ENCODE data around the gene MARK2. TPM values are rescaled to one million over a fixed set of nuclear protein-coding genes. Genes with fewer than 3 reads are reported as not detected.

Gene MARK2
- total RNA-seq, 1 donor from 2014 or later = 25.4 TPM

DNA sequence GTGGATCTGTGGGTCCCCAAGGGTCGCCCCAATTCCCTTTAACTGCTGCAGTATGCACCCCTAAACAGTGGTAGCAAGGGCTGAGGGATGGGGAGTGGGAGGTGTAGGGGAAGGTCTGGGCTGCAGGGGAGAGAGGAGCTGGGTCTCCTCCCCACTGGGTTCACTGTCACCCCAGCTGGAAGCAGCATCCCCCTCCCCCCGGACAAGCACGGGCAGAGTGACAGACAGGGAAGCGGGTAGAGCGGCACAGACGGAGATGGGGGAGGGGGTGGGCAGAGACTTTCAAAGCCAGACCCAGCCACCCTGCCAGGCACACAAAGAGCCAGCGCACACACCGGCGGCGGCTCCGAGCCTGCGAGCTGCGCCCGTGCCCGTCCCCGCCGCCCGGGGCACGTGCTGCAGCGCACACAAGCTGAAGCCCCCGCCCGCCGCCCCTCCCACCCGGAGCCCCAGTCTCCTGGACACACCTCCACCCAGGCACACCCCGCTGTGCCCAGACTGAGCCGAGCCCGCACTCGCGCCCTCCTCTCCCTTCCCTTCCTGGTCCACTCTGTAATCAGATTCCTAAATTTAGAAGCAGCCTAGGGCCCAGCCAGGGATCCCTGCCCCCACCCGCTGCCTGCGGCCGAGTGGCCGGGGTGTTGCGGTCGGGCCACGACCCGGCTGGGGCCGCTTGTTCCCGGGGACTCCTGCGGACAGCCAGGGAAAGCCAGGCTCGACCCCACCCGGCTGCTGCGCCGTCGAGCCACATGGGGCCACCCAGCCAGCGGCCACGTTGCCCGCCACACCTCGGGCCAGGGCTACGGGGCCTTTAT is 79.0 kb downstream of the MARK2 start:
- no peaks in the 10 kb centered on the region for H3K36me3 ChIP-seq
- peak; percentile 12 for TF ChIP-seq EZH2phosphoT487 (IDR thresholded peaks at IDR 0.05)
- TF ChIP-seq, protein P1, sequence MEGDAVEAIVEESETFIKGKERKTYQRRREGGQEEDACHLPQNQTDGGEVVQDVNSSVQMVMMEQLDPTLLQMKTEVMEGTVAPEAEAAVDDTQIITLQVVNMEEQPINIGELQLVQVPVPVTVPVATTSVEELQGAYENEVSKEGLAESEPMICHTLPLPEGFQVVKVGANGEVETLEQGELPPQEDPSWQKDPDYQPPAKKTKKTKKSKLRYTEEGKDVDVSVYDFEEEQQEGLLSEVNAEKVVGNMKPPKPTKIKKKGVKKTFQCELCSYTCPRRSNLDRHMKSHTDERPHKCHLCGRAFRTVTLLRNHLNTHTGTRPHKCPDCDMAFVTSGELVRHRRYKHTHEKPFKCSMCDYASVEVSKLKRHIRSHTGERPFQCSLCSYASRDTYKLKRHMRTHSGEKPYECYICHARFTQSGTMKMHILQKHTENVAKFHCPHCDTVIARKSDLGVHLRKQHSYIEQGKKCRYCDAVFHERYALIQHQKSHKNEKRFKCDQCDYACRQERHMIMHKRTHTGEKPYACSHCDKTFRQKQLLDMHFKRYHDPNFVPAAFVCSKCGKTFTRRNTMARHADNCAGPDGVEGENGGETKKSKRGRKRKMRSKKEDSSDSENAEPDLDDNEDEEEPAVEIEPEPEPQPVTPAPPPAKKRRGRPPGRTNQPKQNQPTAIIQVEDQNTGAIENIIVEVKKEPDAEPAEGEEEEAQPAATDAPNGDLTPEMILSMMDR (IDR thresholded peaks at IDR 0.05) = no peak
- H3K4me3 ChIP-seq = peak overlapping the region; percentile 95
- peaks cover 2% of the 10 kb centered on the region for H3K9me3 Mint-ChIP-seq
- H3K79me2 ChIP-seq (ENCODE audit: low read depth) = peaks cover 39% of the 10 kb centered on the region
- peaks cover 5% of the 10 kb centered on the region for H3K36me3 Mint-ChIP-seq
- H3K27ac Mint-ChIP-seq = peak overlapping the region; percentile 85
- peak; percentile 95 for DNase-seq (ENCODE audit: low spot score)
- H3K4me2 ChIP-seq = peak overlapping the region; percentile 95
- no peaks in the 10 kb centered on the region for H3K9me3 ChIP-seq (ENCODE audit: low read depth)
- peaks cover 35% of the 10 kb centered on the region for H3K4me1 Mint-ChIP-seq
- H3K4me1 ChIP-seq = peaks cover 44% of the 10 kb centered on the region
- H2AFZ ChIP-seq (replicated peaks) = no peak overlapping the region
- peaks cover 38% of the 10 kb centered on the region for H4K20me1 ChIP-seq (ENCODE audit: low read depth)
- peak overlapping the region; percentile 86 for H3K4me3 Mint-ChIP-seq
- H3K27me3 ChIP-seq = no peaks in the 10 kb centered on the region
- no peak overlapping the region for H3K9ac ChIP-seq
- H3F3A ChIP-seq (ENCODE audit: low read depth) = peaks cover 72% of the 10 kb centered on the region
- H3K27me3 Mint-ChIP-seq (ENCODE audit: insufficient read depth, low read depth) = peaks cover 4% of the 10 kb centered on the region
- H3K27ac ChIP-seq = peak overlapping the region; percentile 94

DNA sequence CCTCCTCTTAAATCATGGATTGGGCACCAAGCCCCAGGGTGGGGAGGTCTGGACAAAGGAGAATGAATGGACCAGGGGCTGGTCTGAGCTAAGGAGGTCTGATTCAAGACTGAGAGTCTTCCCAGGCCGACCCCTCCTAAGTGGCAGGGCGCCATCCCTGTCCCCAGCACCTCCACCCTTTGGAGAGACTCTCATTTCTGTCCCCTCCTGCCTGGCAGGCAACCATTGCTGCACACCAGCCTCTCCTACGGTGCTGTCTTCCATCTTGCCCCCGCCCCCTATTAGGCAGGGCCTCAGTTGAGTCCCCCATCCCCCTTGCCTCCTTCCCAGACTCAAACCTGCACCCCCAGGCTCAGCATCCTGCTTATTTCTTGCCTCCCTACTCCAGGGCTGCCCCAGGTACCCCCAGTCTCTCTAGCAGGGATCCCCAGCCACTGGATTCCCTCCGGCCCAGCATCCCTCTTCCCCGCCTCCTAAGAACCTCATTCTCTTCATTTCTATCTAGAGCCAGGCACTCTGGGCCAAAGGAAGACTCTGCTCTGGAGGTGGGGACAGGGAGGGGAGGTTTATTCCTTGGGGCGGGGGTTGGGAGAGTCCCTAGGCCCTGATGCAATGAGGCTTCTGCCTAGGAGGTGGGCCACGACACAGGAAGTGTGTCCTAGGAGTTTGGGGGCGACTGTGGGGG is 79.7 kb downstream of the MARK2 start:
- peak overlapping the region; percentile 94 for H3K27ac ChIP-seq
- peaks cover 3% of the 10 kb centered on the region for H3K27me3 ChIP-seq
- peaks cover 44% of the 10 kb centered on the region for H3K4me1 ChIP-seq
- Mint-ChIP-seq H3K9me3 (peaks cover 2% of the 10 kb centered on the region), H3K27me3 (ENCODE audit: insufficient read depth, low read depth) (peaks cover 4% of the 10 kb centered on the region), H3K4me3 (peak overlapping the region; percentile 83), H3K27ac (peak overlapping the region; percentile 99), H3K4me1 (peaks cover 33% of the 10 kb centered on the region), H3K36me3 (peaks cover 3% of the 10 kb centered on the region)
- peak; percentile 84 for DNase-seq (ENCODE audit: low spot score)
- H3K9ac ChIP-seq = no peak overlapping the region
- H3F3A ChIP-seq (ENCODE audit: low read depth) = peaks cover 65% of the 10 kb centered on the region
- H3K79me2 ChIP-seq (ENCODE audit: low read depth) = peaks cover 31% of the 10 kb centered on the region
- H4K20me1 ChIP-seq (ENCODE audit: low read depth) = peaks cover 30% of the 10 kb centered on the region
- H3K4me3 ChIP-seq = peak overlapping the region; percentile 95
- H2AFZ ChIP-seq (replicated peaks) = no peak overlapping the region
- H3K36me3 ChIP-seq = no peaks in the 10 kb centered on the region
- H3K9me3 ChIP-seq (ENCODE audit: low read depth) = no peaks in the 10 kb centered on the region
- peak overlapping the region; percentile 95 for H3K4me2 ChIP-seq
- TF ChIP-seq EZH2 (IDR thresholded peaks at IDR 0.05) (no peak), EZH2phosphoT487 (IDR thresholded peaks at IDR 0.05) (no peak)
- TF ChIP-seq, protein P1 (IDR thresholded peaks at IDR 0.05) = no peak

DNA sequence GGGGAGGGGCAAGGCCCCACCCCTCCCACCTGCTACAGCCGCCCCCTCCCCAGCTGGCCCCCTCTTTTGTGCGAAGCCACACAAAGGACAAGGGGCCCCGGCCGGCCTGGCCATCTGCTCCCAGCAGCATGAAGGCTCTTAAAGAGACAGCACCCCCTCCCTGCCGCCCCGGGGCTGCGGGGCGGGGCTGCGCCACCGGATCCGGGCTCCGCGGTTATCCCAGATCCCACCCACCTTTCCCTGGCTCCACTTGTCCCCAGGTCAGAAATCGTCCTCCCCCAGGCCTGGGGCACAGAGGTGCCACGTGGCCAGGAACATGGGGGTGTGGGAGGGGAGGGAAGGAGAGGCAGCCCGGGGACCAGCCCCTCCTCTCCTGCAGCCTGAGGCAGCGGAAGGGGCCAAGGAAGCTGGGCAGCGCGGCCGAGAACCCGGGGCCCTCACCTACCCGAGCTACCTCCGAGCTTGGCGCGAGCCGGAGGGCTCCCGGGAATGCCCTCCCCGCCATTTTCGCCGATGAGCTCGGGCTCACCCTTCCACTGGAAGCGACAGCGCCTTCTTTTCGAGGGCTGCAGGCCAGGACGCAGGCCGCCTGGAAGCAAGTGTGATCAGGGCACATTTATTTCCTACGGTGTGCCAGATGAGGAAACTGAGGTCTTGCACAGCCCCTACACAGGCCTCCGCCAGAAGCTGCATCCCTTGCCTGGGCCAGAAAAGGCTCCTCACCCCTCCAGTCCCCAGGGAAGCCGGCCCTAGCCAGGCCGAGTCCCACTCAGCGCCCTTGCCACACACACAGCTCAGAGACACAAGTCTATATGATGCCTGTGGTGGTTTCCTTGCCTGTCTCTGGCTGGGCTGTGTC is 80.6 kb downstream of the MARK2 start:
- H3K9ac ChIP-seq = no peak overlapping the region
- H2AFZ ChIP-seq (replicated peaks) = no peak overlapping the region
- H3K79me2 ChIP-seq (ENCODE audit: low read depth) = peaks cover 23% of the 10 kb centered on the region
- no peaks in the 10 kb centered on the region for H3K36me3 Mint-ChIP-seq
- TF ChIP-seq EZH2 (IDR thresholded peaks at IDR 0.05) (no peak), EZH2phosphoT487 (IDR thresholded peaks at IDR 0.05) (no peak)
- TF ChIP-seq, protein P1 (IDR thresholded peaks at IDR 0.05) = no peak
- peaks cover 22% of the 10 kb centered on the region for H4K20me1 ChIP-seq (ENCODE audit: low read depth)
- peaks cover 44% of the 10 kb centered on the region for H3K4me1 ChIP-seq
- H3K36me3 ChIP-seq = no peaks in the 10 kb centered on the region
- H3K27me3 ChIP-seq = peaks cover 3% of the 10 kb centered on the region
- H3K9me3 ChIP-seq (ENCODE audit: low read depth) = no peaks in the 10 kb centered on the region
- H3K4me3 ChIP-seq = peak overlapping the region; percentile 95
- H3K9me3 Mint-ChIP-seq = peaks cover 2% of the 10 kb centered on the region
- H3K4me3 Mint-ChIP-seq = peak overlapping the region; percentile 83
- H3K27ac Mint-ChIP-seq = peak overlapping the region; percentile 90
- peaks cover 56% of the 10 kb centered on the region for H3F3A ChIP-seq (ENCODE audit: low read depth)
- peak overlapping the region; percentile 94 for H3K27ac ChIP-seq
- peak; percentile 94 for DNase-seq (ENCODE audit: low spot score)
- H3K4me1 Mint-ChIP-seq = peaks cover 30% of the 10 kb centered on the region
- H3K4me2 ChIP-seq = peak overlapping the region; percentile 95
- H3K27me3 Mint-ChIP-seq (ENCODE audit: insufficient read depth, low read depth) = peaks cover 4% of the 10 kb centered on the region
